HTR-8/SVneo (cell line): ENCODE measurements around the gene DTNB.
"Not testable (repeated sequence)": the region's sequence is repeated elsewhere in the genome, so short reads cannot be mapped to it uniquely, and the experiment has no call there.

Source experiments
- DNase-seq: peaks from one replicate; pipeline ENCODE4 v3.0.0; 2011; ENCODE audit warnings: low spot score, mixed read lengths; ENCODE audit not compliant: insufficient read length
- FAIRE-seq: peaks from 2 replicates; lab custom pipeline; 2011; peaks lifted over from hg19 to GRCh38; lab: Jason Lieb, UNC

Gene DTNB

DNA sequence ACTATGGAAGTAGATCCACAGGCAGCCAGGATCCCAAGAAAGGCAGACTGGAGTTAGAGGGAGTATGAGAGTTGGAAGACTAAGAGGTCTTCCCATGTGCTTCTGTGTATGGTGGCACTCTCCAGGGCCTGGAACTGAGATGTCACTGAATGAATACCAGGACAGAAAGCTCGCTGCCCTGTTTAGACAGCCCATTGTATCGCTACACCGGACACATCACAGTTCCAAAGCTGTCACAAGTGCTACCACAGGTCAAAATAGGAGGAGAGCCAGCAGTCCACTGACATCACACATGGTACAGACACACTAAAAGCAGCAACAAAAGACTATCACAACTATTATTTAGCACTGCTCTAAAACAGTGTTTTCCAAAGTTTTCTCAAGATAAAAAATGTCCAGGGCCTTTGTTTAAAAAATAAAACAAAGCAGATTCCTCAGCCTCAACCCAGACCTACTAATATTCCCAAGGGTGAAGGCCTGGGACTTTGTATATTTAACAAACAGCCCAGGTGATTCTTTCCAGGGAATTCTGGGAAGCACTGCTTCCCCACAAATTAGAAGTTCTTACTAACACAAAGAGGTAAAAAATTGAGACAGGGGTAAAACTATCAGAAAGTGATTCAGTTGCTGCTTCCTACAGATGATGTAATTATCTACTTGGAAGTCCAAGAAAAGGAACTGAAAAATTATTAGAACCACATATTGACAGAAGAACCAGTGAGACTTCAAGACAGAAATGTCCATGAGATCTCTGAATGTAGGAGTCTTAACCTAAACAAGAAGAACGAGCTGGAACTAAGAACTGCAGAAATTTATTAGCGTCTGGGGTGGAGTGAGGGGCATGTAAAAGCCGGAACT lies 116.0 kb downstream of the DTNB start:
- FAIRE-seq = no peak
- DNase-seq = no peak

DNA sequence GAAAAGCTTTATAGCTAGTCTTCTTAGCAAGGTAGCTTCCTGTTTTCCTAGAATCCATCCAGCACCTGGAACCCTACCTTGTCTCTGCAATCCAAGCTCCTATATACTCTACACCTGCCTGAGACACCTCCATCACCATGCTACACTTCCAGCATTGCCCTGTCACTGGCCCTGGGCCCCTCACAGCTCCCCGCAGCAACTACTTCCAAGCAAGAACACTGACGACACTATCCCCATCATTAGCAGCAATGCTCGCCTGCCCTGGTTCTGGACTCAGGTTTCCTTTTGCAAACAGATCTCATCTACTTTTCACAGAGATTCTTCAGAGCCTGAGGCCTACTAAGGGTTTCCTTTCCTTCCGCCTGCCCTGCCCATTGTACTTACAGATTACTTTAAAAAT lies 121.1 kb downstream of the DTNB start:
- FAIRE-seq = no peak
- DNase-seq = no peak

DNA sequence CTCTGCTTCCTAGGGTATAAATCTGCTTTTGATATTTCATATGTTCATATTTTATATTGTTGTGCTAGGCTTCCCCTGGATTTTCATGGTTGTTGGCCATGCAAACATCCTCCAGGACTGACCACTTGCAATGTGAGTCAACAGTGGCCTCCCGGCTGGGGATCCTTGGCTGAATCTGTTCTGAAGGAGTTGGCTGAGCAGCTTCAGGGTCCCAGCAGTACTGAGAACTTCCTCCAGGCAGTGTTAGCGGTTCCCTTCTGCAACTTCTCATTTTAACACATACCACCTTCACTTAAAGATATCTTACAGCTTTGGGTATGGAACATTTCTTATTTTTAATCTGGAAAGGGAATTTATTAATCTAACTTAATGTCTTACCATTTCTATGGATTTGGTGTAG lies 122.1 kb downstream of the DTNB start:
- FAIRE-seq = no peak

DNA sequence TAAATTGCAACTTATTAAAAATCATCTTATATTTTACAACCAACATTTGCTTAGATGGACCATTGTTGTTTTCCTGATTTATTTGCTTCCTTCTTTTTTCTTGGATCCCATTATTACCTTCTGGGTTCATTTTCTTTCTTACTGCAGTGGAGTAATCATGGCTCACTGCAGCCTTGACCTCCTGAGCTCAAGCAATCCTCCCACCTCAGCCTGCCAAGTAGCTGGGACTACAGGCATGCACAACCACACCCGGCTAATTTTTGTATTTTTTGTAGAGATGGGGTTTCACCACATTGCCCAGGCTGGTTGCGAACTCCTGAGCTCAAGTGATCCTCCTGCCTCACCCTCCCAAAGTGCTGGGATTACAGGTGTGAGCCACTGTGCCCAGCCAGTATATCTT lies 123.8 kb downstream of the DTNB start:
- FAIRE-seq, DNase-seq: not testable (repeated sequence)

More for the DNA sequence above, 122.1 kb downstream of the DTNB start:
- no peak for DNase-seq

DNA sequence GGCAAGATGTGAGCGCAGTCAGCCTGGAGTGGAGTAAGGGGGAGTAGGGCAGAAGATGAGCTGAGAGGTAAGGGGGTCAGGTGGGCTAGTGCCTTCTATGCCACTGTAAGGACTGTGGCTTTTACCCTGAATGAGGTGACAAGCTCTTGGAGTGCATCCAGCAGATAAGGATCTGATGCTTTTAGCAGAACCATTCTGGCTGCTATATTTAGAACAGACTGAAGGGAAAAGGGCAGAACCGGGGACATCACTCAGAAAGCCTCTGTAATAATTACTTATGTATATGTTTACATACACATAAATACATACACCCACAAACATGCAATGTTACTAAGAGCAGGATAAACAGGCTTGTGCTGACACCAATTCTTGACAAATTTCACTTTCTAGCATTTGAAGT lies 124.8 kb downstream of the DTNB start:
- FAIRE-seq (no peak), DNase-seq (no peak)

DNA sequence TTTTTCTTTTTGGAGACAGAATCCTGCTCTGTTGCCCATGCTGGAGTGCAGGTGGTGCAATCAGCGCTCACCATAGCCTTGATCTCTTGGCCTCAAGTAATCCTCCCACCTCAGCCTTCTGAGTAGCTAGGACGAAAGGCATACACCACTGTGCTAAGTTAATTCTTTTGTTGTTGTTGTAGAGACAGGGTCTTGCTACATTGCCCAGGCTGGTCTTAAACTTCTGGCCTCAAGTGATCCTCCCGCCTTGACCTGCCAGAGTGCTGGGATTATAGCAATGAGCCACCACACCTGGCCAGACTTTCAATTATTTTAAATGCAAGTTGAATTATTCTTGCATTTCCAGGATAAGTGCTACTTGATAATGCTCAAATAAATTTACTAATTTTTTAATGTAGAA lies 126.5 kb downstream of the DTNB start:
- FAIRE-seq (no peak), DNase-seq (no peak)

DNA sequence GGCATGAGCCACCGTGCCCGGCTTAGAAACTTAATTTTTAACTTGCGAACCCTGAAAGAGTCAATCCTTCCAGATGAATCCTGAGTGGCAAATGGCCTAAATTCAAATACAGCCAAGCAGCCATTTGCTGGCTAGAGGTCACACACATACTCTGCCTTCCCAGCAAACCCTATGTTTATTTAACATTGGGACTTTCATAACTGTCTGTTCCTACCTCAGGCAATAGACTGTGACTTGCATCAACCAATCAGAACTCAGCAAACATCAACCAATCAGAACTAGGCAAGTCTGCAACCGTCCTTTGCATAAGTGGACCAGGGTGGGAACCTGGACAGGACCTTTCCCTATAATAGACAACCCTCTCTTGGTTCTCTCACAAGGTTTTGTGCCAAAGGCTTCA lies 127.5 kb downstream of the DTNB start:
- FAIRE-seq (peak; percentile 62), DNase-seq (no peak)

DNA sequence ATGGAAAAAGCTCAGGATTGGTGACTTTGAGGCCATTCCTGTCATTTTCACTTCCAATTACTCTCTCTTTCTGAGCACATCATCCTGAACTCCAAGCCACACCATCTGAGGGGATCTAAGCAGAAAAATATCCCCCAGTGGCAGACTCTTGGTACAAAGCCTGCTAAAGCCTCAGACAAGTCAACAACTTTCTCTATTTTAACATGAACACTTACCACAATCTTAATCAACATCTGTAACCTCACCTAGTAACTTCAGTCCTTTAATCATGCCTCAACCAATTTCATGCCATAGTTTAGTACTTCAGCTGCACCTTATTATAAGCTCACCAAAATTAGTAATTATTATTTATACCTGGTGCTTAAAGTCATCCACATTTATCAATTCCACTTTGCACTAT lies 128.9 kb downstream of the DTNB start:
- no peak for FAIRE-seq

DNA sequence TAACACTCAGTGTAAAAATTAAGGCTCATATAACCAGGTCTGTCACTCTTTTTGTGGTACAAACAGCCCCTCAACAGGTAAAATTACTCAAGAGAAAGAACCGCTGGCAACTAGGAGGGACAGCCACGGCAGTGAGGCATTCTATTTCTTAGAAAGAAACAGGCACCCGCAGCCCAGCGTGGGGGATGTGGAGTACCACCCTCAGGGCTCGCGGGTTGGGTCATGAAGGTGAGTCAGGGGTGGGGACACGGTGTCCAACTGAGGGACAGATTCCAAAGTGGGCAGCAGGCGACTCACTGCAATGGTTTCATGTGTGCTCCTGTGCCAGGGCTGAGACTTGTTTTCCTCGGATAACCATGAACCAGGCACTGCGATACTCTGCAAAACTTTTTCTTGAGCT lies 129.4 kb downstream of the DTNB start:
- FAIRE-seq (no peak), DNase-seq (no peak)

More for the DNA sequence above, 128.9 kb downstream of the DTNB start:
- no peak for DNase-seq

DNA sequence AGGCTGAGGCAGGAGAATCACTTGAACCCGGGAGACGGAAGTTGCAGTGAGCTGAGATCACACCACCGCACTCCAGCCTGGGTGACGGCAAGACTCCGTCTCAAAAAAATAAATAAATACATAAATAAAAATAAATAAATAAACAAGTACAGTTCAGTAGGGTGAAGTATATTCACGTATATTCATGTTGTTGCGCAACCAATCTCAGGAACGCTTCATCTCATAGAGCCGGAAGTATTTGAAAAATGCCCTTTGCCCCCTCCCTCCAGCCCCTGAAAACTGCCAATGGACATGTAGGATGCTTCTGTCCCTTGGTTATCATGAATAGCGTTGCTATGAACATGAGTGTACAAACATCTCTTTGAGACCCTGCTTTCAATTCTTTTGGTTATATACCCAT lies 132.0 kb downstream of the DTNB start:
- DNase-seq = no peak
- no peak for FAIRE-seq

DNA sequence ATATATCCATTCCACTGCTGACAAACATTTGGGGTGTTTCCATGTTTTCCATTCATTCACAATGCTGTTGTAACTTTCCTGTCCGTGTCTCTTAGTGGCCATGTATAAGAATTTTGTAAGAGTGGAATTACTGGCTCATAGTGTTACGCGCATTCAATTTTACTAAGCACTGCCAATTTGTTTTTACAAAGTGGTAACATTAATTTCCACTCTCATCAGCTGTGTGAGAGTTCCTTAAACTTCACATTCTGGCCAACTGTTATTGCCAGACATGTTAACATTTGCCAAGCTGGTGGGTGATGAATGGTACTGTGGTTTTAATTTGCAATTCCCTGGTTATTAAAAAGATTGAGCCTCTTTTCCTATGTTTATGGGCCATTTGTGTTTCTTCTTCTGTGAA lies 134.2 kb downstream of the DTNB start:
- DNase-seq = no peak
- no peak for FAIRE-seq

DNA sequence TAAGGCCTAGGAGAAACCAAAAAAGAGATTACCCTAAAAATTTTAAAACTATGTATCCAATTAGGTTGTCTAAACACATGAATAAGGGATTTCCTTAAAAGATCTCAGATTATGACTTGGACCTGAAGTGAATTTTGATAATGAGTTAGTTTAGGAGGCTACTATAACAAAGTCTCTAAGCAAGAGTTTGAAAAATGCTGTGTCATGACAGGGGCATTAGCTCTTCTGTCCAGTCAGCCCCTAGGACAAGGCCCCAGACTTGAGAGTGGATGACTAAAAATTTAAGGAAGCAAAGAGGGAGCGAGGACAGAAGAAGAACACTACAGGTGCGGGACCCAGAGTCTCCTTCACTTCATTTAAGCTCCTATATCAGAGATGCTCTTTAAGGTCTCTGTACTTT lies 135.9 kb downstream of the DTNB start:
- DNase-seq (no peak), FAIRE-seq (no peak)

DNA sequence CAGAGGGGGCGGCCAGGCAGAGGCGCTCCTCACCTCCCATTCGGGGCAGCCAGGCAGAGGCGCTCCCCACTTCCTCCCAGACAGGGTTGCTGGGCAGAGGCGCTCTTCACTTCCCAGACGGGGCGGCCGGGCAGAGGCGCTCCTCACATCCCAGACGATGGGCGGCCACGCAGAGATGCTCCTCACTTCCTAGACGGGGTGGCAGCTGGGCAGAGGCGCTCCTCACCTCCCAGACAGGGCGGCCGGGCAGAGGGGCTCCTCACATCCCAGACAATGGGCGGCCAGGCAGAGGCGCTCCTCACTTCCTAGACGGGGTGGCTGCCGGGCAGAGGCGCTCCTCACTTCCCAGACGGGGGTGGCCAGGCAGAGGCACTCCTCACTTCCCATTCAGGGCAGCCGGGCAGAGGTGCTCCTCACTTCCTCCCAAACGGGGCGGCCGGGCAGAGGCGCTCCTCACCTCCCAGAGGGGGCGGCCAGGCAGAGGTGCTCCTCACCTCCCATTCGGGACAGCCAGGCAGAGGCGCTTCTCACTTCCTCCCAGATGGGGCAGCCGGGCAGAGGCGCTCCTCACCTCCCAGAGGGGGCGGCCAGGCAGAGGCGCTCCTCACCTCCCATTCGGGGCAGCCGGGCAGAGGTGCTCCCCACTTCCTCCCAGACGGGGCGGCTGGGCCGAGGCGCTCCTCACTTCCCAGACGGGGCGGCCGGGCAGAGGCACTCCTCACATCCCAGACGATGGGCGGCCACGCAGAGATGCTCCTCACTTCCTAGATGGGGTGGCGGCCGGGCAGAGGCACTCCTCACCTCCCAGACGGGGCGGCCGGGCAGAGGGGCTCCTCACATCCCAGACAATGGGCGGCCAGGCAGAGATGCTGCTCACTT lies 137.7 kb downstream of the DTNB start:
- not testable (repeated sequence) for FAIRE-seq, DNase-seq

DNA sequence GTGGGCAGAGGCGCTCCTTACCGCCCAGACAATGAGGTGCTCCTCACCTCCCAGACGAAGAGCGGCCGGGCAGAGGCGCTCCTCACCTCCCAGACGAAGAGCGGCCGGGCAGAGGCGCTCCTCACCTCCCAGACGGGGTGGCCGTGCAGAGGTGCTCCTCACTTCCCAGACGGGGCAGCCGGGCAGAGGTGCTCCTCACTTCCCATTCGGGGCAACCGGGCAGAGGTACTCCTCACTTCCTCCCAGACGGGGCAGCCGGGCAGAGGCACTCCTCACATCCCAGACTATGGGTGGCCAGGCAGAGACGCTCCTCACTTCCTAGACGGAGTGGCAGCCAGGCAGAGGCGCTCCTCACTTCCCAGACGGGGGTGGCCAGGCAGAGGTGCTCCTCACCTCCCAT lies 138.4 kb downstream of the DTNB start:
- not testable (repeated sequence) for DNase-seq, FAIRE-seq

DNA sequence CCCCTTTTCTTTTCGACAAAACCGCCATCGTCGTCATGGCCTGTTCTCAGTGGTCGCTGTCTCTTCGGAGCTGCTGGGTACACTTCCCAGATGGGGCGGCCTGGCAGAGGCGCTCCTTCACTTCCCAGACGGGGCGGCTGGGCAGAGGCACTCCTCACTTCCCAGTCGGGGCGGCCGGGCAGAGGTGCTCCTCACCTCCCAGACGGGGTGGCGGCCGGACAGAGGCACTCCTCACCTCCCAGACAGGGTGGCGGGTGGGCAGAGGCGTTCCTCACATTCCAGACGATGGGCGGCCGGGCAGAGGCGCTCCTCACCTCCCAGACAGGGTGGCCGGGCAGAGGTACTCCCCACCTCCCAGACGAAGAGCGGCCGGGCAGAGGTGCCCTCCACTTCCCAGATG lies 138.9 kb downstream of the DTNB start:
- FAIRE-seq (no peak), DNase-seq (no peak)

DNA sequence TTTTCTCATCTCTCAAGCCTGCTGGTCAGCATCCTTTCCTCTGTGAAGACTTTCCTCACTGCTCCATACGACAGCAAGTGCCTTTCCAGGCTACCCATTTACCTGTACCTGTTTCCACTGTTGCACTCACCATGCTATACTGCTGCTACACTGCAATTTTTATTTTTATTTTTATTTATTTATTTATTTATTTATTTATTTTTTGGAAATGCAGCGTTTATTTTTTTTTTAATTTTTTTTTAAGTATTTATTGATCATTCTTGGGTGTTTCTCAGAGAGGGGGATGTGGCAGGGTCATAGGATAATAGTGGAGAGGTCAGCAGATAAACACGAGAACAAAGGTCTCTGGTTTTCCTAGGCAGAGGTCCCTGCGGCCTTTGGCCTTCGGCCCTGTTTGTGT lies 139.6 kb downstream of the DTNB start:
- FAIRE-seq, DNase-seq: not testable (repeated sequence)

DNA sequence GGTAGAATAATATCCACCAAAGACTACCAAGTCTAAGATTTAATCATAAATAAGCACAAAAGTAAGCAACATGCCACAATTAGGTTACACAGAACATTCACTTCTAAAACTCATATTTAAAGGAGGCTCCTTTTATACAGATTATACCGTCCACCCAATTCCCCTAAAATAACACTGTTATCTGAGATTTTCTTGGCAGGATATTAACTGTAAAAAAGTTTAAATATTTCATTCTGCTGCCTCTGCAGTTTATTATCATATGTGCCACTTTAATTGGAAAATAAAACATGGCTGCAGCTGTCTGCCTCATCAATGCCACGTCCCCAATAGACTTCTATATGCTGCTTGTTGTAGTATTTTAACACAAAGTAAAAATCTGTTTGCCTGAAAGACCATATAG lies 140.9 kb downstream of the DTNB start:
- no peak for FAIRE-seq

DNA sequence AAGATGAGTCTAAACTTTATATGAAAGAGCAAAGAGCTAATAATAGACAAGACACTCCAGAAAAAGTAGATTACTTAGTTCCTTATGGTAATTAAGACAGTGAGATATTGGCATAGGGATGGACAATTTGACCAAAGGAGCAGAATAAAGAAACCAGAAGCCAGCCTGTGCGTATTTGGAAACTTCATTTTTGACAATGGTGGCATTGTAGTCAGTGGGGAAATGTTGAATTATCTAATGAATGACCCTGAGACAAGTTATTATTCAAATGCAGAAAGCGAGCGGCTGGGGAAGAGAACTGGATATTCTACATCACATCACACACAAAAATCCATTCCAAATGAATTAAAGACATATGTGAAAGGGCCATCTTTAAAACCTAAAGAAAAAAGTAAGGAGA lies 144.3 kb downstream of the DTNB start:
- FAIRE-seq (no peak), DNase-seq (no peak)

More for the DNA sequence above, 140.9 kb downstream of the DTNB start:
- DNase-seq = no peak

DNA sequence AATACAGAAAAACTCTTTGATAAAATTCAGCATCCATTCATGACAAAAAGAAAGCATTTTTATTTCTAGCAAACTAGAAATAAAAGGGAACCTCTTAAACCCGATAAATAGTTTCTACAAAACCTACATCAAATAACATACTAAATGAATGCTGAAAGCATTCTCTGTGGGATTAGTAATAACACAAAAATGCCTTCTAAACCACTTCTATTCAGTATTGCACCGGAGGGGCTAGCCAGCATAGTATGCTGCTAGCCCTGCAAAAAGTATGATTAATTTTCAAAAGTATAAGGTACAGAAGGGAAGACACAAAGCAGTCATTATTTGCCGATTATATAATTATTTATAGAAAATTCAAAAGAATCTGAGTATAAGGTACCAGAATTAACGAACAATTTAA lies 145.2 kb downstream of the DTNB start:
- FAIRE-seq (no peak), DNase-seq (peak; percentile 48)

DNA sequence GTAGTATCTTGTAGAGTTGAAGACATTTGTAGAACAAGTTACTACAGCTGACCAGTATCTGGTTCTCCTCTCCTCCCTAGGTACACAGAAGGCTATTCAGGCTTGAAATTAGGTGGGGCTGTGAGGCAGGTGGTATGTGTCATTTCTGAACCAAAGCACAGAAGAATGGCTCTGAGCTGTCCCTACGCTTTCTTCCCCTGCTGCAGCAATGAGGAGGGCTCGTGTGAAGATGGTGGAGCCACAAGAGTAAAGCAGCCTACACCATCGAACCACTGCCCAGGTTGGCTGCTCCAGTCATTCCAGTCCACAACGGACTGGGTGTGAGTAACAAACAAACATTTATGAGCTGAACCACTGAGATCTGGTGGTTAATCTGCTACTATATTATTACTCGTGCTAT lies 148.9 kb downstream of the DTNB start:
- DNase-seq = no peak
- no peak for FAIRE-seq

DNA sequence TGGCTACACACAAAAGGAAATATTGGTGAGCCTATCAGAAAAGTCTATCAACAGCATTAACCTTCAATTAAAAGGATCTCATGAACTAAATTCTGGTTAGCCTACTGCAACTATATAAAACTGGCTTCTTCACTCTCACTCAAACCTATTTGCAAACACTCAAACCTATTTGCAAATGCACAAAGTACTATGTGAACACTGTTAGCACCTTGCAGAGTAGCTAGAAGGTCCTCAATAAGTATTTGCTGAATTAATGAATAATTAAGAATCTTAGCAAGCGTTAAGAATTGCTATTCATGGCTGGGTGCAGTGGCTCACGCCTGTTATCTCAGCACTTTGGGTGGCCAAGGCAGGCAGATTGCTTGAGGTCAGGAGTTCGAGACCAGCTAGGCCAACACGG lies 150.3 kb downstream of the DTNB start:
- FAIRE-seq (no peak), DNase-seq (no peak)
